NCI-H460 (cell line): Measurements from ENCODE around the gene SMARCAL1. TPM values are rescaled to one million over a fixed set of nuclear protein-coding genes. Genes with fewer than 3 reads are reported as not detected.

ENCODE experiments used
- DNase-seq: peaks from one replicate; pipeline ENCODE4 v3.0.0-alpha.2; 2016; ENCODE audit warnings: low read depth; ENCODE audit errors: extremely low read depth
- total RNA-seq: library from RNA; depleted of rRNA; stranded (reverse); fragments of >200 nt; shearing (Covaris generic); gene quantifications from 2 replicates; pipeline ENCODE4 v1.2.3, GENCODE V29; 2014

SMARCAL1 gene
- total RNA-seq, 1 experiment from 2014 or later: 11.3 TPM

- DNase-seq: no peak
Observed at GRCh38 chr2:216426166-216426777, 14.0 kb downstream of the SMARCAL1 start.

GRCh38 chr2:216426938-216427337 is 14.7 kb downstream of the SMARCAL1 start:
- no peak for DNase-seq

- no peak for DNase-seq
Observed at GRCh38 chr2:216428618-216429350, 16.5 kb downstream of the SMARCAL1 start.

- no peak for DNase-seq
Observed at GRCh38 chr2:216429428-216429827, 17.1 kb downstream of the SMARCAL1 start.

DNA sequence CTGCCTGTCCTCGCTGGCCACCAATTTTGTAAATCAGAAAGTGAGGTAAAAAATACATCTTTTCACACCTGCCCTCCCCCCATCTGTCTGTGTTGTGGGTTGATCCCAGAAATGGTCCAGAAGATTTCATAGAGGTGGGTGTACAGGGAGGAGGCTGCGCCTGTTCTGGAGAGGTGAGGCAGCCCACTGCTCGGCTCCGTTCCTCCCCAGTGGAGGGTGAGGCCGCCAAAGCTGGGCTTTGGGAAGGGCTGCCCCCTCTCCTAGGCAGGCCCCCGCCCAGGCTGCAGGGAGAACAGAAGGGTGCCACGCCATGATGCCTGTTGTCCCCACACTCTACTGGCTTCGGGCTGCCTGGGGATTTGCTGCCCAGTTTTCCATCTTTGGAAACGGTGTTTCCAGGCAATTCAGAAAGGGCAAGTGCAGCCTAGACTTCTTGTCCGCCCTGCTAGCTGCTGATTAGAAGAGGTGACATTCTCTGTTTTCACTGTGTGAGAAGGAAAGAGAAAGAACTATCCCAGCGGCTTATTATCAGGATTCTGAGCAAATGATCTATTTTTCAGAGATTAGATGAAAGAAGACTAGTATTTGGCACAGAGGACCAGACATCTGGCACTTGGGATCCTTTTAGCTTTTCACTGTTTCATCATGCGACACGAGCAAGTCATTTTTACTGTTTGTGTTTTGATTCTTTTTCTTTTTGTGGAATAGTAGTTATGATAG is 18.7 kb downstream of the SMARCAL1 start:
- DNase-seq: no peak

- DNase-seq: no peak
Observed at GRCh38 chr2:216431531-216431856, 19.2 kb downstream of the SMARCAL1 start.

DNA sequence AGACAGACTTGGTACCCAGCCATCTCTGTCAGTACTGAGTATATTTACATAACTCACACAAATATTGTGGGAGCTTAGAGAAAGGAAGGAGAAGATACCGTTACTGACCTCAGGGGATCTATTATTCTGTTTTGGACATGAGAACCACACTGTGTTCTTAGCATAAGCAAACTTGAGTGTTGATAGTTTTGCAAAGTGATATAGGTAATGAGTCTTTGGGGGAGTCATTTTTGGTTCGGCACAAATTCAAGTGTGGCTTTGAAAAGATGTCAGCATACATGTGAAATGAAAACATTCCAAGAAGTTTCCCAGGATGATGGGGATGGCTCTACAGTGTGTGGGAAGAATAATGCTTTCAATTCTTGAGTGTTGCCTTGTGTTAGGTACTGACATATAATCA is 24.1 kb downstream of the SMARCAL1 start:
- DNase-seq: no peak

DNA sequence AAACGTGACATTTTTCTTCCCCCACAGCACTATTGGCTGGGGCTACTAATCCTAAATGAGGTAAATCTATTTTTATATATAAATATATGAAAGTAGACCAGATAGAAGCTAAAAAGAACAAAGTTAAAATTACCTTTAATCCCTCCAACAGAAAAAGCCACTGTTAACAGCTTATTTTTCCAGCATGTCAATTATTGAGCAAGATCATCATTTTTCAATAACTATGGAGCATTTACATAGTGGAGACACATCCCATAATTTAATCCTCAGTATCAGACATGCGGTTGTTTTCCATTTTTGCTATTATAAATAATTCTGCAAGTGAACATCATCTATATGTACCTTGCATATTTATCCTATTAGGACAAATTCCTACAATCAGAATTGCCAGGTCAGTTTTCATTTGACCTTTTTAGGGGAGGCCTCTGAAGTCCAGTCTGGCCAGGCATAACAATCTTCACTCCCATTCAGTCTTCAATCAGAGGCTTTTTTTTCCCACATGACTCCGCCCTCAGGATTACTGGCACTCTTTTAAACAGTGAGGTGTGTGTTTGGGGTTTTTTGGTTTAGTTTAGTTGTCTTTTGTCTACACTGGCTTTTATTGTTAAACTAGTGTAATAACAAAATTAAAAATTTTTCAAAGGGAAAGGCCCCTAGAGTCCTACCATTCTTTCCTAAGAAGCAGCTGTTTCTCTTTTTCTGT is 29.2 kb downstream of the SMARCAL1 start:
- no peak for DNase-seq

DNA sequence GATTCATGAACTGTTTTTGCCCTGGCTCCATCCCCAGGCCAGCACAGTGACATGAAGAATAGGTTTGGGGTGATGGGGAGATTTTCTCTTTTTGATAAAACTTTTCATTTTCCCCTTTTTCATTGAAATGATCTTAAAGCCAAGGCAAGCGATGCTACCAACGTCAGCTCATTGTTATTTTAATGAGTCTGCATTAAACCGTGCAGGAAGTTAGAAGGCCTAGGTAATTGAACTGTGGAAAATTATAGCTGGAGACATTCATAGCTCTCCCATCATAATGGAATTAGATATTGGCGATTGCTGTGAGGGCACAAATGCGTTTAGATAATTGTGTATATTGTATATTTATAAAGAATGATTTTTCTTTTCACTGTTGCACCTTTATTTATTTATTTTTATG is 33.2 kb downstream of the SMARCAL1 start:
- no peak for DNase-seq

- DNase-seq: no peak
Observed at GRCh38 chr2:216446343-216446742, 34.1 kb downstream of the SMARCAL1 start.

GRCh38 chr2:216447293-216447692 is 35.0 kb downstream of the SMARCAL1 start:
- DNase-seq: no peak

DNA sequence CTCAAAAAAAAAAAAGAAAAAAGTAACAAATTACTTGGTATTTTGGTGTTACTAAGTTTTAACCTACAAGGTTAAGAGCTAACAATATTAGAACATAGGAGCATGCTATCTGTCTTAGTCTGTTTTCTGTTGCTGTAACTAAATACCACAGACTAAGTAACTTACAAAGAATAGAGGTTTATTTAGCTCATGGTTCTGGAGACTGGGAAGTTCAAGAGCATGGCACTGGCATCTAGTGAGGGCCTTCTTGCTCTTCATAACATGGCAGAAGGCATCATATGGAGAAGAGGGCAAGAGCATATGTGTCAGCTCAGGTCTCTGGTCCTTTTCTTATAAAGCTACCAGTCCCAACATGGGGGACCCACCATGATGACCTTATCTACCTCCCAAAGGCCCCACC is 36.5 kb downstream of the SMARCAL1 start:
- DNase-seq: no peak

DNA sequence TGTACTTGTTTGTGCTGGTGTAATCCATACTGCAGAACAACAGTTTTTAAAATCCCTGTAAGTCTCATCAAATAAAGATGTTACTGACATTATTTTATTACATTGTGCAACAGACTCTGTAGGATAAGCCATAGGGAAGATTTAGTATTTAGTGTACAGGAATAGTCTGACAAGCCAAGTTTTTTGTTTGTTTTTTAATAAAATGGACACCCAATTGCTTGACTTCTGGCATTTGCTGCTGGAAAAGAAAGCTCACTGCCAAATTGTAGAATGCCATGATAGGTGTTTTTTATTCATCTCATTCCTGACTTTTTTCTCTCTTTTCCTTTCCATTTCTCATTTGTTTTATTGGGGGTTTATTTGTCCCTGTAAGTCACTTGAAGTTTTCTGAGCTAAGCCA is 38.1 kb downstream of the SMARCAL1 start:
- no peak for DNase-seq

GRCh38 chr2:216450784-216451183 is 38.5 kb downstream of the SMARCAL1 start:
- no peak for DNase-seq

DNA sequence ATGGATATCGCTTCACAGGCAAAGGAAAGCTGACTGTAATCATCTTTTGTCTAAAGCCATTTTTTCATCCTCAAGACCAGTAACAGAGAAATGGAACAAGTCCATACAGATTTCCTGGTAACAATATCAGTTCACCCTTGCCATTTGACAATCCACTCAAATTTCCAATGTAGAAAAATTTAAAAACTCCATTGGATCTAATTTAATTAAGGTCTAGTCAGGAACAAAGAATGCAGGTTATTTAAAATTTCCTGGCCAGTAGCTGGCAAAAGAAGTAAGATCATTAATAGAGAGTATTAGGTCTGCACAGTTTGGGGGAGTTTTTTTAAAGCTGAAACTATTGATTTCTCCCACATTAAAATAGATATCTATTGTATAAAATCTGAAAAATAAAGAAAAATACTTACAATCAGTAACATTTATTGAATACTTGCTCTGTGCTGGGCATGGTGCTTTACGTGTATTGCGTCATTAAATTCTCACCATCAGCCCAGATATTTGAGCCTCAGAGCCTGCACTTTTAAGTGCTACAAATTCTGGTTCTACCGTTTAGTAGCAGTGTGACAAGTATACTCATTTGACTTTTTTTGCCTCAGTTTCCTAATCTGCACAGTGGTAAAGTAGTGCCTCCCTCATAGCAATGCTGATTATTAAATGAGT is 41.8 kb downstream of the SMARCAL1 start:
- DNase-seq: no peak

- no peak for DNase-seq
Observed at GRCh38 chr2:216463148-216463547, 50.9 kb downstream of the SMARCAL1 start.

GRCh38 chr2:216464104-216464720 is 51.9 kb downstream of the SMARCAL1 start:
- DNase-seq: no peak

DNA sequence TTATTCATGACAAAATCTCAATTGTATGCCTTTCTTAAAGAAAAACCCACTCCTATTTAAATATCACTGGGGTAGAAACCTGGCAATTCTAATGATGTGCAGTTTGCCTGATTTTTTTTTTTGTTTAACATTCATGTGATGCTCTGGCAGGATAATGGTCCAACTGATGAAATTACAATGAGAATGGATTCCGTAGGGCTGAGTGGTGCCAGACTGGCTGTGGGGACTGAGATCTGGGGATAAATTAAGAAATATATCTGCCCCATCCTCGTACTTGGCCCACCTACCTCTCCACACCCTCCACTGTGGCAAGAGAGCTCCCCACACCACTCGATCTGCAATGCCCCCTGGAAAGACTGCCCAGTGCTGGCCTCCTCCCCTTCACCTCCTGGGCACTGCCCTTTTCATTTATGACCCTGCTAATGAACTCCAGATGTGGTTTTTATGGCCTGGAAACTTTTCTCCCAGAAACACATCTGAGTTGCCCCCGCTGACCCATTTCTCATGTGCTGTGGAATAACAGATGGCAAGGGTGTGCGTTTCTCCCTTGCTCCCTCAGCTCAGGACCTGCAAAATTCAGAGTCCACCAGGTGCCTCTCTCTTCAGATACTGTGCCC is 53.4 kb downstream of the SMARCAL1 start:
- DNase-seq: no peak

GRCh38 chr2:216467845-216468244 is 55.6 kb downstream of the SMARCAL1 start:
- no peak for DNase-seq

DNA sequence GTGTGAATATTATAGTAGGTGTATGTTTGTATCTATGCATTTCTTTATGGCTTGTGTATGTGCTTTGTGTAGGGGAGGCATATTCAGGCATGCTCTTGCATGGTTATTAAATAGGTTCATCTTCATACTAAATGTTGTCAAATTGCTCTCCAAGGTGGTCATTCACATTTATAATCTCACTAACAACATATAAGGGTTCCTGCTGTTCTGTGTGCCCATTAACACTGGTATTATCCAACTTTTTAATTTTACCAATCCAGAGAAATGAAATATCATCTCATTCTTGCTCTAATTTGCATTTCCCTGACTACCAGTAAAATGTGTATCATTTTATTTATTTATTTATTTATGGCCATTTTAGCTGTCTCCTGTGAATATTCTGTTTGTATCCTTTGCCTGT is 57.4 kb downstream of the SMARCAL1 start:
- no peak for DNase-seq
